Measurements from ENCODE around the gene ELAC2.

ELAC2 gene

DNA sequence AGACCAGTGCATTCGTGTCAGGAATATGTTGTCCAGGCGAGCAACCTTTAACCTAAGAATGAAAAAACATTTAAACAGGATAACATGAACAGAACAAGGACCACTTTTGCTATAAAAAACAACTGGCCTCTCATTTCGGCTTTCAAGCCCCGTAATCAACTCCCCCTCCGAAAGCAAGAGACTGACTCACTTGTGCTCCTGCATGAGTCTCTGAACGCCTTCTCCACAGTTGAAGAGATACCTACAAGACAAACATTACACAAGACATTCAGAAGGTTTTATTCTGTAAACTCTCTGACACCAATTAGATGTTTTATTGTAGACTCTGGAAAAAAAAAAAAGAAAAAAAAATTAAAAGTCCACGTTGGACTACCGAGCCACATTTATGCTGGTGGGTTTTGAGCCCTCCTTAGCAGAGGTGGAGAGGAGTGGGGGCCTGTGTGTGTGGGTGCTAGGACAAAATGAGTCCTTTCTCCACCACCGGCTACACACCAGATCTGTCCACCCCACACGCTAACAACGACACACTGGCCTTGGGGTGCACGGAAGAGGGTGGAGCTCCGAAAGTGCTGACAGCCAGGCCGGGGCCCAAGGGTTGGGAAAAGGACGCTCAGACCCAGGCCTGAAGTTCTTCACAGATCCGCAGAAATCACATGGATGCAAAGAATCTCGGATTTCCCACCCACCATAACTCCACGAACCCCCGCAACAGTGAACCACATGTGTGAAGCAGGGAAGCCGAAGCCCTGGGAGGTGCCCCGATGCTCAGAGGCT is 759 bp downstream of the ELAC2 start:
- in situ Hi-C loops (cut with HindIII; ENCODE audit: low pct_ligation_motif_present, low sequenced_read_pairs): no loop called here
- DNase-seq: no peak
- H3K36me3 ChIP-seq (replicated peaks): peaks cover 40% of the 10 kb centered on the region
- no peaks in the 10 kb centered on the region for H3K27me3 ChIP-seq (replicated peaks)
- TF ChIP-seq, protein P1, sequence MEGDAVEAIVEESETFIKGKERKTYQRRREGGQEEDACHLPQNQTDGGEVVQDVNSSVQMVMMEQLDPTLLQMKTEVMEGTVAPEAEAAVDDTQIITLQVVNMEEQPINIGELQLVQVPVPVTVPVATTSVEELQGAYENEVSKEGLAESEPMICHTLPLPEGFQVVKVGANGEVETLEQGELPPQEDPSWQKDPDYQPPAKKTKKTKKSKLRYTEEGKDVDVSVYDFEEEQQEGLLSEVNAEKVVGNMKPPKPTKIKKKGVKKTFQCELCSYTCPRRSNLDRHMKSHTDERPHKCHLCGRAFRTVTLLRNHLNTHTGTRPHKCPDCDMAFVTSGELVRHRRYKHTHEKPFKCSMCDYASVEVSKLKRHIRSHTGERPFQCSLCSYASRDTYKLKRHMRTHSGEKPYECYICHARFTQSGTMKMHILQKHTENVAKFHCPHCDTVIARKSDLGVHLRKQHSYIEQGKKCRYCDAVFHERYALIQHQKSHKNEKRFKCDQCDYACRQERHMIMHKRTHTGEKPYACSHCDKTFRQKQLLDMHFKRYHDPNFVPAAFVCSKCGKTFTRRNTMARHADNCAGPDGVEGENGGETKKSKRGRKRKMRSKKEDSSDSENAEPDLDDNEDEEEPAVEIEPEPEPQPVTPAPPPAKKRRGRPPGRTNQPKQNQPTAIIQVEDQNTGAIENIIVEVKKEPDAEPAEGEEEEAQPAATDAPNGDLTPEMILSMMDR (IDR thresholded peaks at IDR 0.05; ENCODE audit: low read depth, low read length, missing control alignments): no peak
- H3K4me3 ChIP-seq (ENCODE audit: low read depth, low read length): peak overlapping the region; percentile 89
- H3K27ac ChIP-seq: peak overlapping the region; percentile 75

DNA sequence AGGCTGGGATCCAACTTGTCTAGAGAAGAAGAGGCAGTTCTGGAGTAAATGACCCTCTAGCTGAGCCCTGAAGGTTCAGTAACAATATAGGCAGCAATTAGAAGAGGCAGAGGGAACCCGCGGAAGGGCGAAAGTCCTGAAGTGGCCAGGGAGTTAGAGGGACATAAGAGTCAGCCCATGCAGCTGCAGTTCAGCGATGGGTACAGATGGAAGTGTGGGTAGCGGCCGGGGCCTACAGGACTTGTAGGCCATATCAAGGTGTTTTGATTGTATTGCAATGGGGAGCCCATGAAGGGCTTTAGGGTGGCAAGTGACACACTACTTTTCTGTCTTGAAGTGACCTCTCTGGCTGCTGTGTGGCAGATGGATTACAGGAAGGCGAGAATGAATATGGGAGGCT is 3.0 kb downstream of the ELAC2 start:
- Histone ChIP-seq H3K4me3 (ENCODE audit: low read depth, low read length) (no peak overlapping the region), H3K27me3 (replicated peaks) (no peaks in the 10 kb centered on the region), H3K36me3 (replicated peaks) (peaks cover 57% of the 10 kb centered on the region), H3K27ac (no peak overlapping the region)
- in situ Hi-C loops (cut with HindIII; ENCODE audit: low pct_ligation_motif_present, low sequenced_read_pairs): no loop called here
- no peak for DNase-seq
- TF ChIP-seq, protein P1 (IDR thresholded peaks at IDR 0.05; ENCODE audit: low read depth, low read length, missing control alignments): no peak

DNA sequence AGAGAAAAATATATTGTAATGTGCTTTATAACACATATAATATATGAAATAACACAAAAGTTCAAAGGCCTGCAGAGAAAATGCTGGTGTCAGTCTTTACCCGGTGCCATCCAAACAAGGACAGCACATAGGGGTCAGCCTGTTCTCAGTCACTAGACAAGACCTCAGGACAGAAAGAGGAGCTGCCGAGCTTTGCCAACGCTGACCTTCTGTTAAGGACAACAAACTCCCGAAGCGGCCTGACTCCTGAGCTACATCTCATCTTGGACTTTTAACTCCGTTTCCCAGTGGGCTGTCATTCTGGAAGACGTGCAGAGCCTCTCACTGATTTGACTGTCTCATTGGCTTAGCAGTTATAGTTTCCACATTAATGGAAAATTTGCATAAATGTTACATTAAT is 6.9 kb downstream of the ELAC2 start:
- in situ Hi-C loops (cut with HindIII; ENCODE audit: low pct_ligation_motif_present, low sequenced_read_pairs): no loop called here
- peaks cover 71% of the 10 kb centered on the region for H3K36me3 ChIP-seq (replicated peaks)
- no peak for DNase-seq
- no peak overlapping the region for H3K27ac ChIP-seq
- H3K27me3 ChIP-seq (replicated peaks): no peaks in the 10 kb centered on the region
- no peak overlapping the region for H3K4me3 ChIP-seq (ENCODE audit: low read depth, low read length)
- TF ChIP-seq, protein P1 (IDR thresholded peaks at IDR 0.05; ENCODE audit: low read depth, low read length, missing control alignments): no peak

DNA sequence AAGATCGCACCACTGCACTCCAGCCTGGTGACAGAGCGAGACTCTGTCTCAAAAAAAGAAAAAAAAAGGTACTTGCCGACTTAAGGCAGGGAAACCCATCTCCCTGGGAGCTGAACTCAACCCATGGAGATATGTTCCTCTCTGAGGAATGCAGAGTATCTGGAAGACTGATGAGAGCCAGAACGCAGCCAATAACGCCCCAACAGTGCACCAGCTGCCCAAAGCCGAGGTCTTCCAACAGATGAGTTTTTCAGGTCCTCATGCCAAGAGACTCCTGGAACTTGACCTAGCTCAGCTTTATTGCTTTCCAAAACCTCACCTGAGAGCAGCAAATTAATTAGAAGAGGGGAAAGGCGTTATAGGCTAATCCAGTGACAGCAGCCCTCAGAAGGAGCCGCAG is 9.4 kb downstream of the ELAC2 start:
- TF ChIP-seq, protein P1 (IDR thresholded peaks at IDR 0.05; ENCODE audit: low read depth, low read length, missing control alignments): no peak
- DNase-seq: no peak
- H3K27ac ChIP-seq: no peak overlapping the region
- H3K27me3 ChIP-seq (replicated peaks): no peaks in the 10 kb centered on the region
- in situ Hi-C loops (cut with HindIII; ENCODE audit: low pct_ligation_motif_present, low sequenced_read_pairs): no loop called here
- no peak overlapping the region for H3K4me3 ChIP-seq (ENCODE audit: low read depth, low read length)
- peaks cover 64% of the 10 kb centered on the region for H3K36me3 ChIP-seq (replicated peaks)

DNA sequence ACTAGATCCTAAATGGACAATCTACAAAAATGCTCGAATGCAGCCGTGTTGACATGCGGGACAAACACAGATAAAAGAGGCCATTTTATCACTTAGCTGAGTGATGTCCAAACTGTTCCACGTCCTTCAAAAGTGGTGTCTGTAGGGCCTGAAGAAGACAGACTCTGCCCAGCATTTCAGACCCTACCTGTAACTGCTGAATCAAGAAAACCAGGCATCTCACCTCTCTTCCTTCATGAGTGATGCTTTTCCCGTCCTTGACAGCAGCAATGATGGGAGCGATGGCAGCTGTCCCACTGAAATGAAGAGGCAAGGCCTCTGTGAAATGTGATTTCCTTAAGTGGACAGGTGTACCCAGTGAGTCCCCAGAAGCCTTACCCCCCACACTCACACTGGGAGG is 12.3 kb downstream of the ELAC2 start:
- H3K4me3 ChIP-seq (ENCODE audit: low read depth, low read length): no peak overlapping the region
- H3K27me3 ChIP-seq (replicated peaks): no peaks in the 10 kb centered on the region
- TF ChIP-seq, protein P1 (IDR thresholded peaks at IDR 0.05; ENCODE audit: low read depth, low read length, missing control alignments): no peak
- no peak for DNase-seq
- H3K36me3 ChIP-seq (replicated peaks): peaks cover 58% of the 10 kb centered on the region
- H3K27ac ChIP-seq: no peak overlapping the region
- in situ Hi-C loops (cut with HindIII; ENCODE audit: low pct_ligation_motif_present, low sequenced_read_pairs): no loop called here

DNA sequence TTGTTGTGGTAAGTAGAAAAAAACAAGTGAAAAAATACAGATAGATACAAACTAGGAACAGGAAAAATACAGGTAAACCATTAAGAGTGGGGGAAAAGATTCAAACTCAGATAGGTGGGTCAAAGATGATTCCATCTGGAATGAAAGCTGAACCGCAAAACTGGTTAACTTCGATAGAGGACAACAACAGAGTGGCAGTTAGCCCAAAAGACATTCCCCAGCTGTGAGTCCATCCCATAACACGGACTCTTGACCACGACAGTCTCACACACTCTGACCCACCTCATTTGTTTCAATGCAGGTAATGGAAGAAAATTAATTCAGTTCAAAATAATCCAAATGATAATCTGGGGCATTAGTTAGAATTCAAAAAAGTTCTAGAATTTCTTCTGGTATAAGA is 13.5 kb downstream of the ELAC2 start:
- in situ Hi-C loops (cut with HindIII; ENCODE audit: low pct_ligation_motif_present, low sequenced_read_pairs): no loop called here
- Histone ChIP-seq H3K27me3 (replicated peaks) (no peaks in the 10 kb centered on the region), H3K27ac (no peak overlapping the region), H3K4me3 (ENCODE audit: low read depth, low read length) (no peak overlapping the region), H3K36me3 (replicated peaks) (peaks cover 61% of the 10 kb centered on the region)
- DNase-seq: no peak
- TF ChIP-seq, protein P1 (IDR thresholded peaks at IDR 0.05; ENCODE audit: low read depth, low read length, missing control alignments): no peak
